ENCODE measurements around the gene RTN4RL2.

The RTN4RL2 gene

GRCh38 chr11:57426929-57427726, 33.2 kb upstream of the RTN4RL2 start, which contains the start of gene SLC43A3:
SLC43A3 (minus strand) TSS chr11:57427121; CDS start chr11:57426172, 949 bp downstream.
- Histone ChIP-seq H3K9me3 (no peaks in the 10 kb centered on the region), H3K4me1 (ENCODE audit: control insufficient read depth in 1 of 2, insufficient read depth in 1 of 2, low read depth in 1 of 2, low read length in 1 of 2) (peaks cover 34 to 41% of the 10 kb centered on the region in 2 experiments), H3K27me3 (no peaks in the 10 kb centered on the region), H3K27ac (peak within 1 kb of the TSS; percentile 82), H3K36me3 (peaks cover 5% of the 10 kb centered on the region), H3K4me3 (ENCODE audit: low read depth in 1 of 2, low read length in 1 of 2) (peak within 1 kb of the TSS; percentile 57 to 75)
- no peak for TF ChIP-seq CTCF (IDR thresholded peaks at IDR 0.05)

- Histone ChIP-seq H3K4me1 (ENCODE audit: control insufficient read depth in 1 of 2, insufficient read depth in 1 of 2, low read depth in 1 of 2, low read length in 1 of 2) (peaks cover 34 to 44% of the 10 kb centered on the region in 2 experiments), H3K9me3 (no peaks in the 10 kb centered on the region), H3K27ac (peak overlapping the region; percentile 82), H3K36me3 (no peaks in the 10 kb centered on the region), H3K27me3 (no peaks in the 10 kb centered on the region), H3K4me3 (ENCODE audit: low read depth in 1 of 2, low read length in 1 of 2) (no peak overlapping the region)
- no peak for TF ChIP-seq CTCF (IDR thresholded peaks at IDR 0.05)
These were observed 32.6 kb upstream of the RTN4RL2 start for GRCh38 chr11:57427727-57428082.

- H3K27ac ChIP-seq, result no peak overlapping the region
- peaks cover 34 to 44% of the 10 kb centered on the region in 2 experiments for H3K4me1 ChIP-seq (ENCODE audit: control insufficient read depth in 1 of 2, insufficient read depth in 1 of 2, low read depth in 1 of 2, low read length in 1 of 2)
- no peaks in the 10 kb centered on the region for H3K9me3 ChIP-seq
- H3K4me3 ChIP-seq (ENCODE audit: low read depth in 1 of 2, low read length in 1 of 2), result no peak overlapping the region
- no peak for TF ChIP-seq CTCF (IDR thresholded peaks at IDR 0.05)
- H3K36me3 ChIP-seq, result no peaks in the 10 kb centered on the region
- no peaks in the 10 kb centered on the region for H3K27me3 ChIP-seq
These were observed 31.7 kb upstream of the RTN4RL2 start for GRCh38 chr11:57428643-57429042.

DNA sequence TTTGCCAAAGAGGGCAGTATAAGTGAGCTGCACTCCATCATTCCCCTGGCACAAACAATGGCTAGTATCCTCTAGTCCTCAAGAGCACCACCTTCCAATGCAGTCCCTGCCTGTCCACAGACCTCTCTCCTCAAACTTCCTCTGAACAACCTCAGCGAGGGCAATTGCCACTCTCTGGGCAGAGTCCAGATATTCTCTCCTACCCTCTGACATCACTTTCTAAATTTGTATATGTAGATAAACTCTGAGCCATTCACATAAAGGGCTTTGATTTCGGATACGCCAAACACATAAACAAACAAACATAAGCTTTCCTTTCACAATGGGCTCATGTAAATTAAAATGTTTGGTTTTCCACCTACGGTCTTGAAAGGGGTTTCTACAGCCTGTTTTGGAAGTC, 30.4 kb upstream of the RTN4RL2 start:
- Histone ChIP-seq H3K4me1 (ENCODE audit: control insufficient read depth in 1 of 2, insufficient read depth in 1 of 2, low read depth in 1 of 2, low read length in 1 of 2) (peaks cover 31 to 42% of the 10 kb centered on the region in 2 experiments), H3K9me3 (no peaks in the 10 kb centered on the region), H3K27ac (no peak overlapping the region), H3K4me3 (ENCODE audit: low read depth in 1 of 2, low read length in 1 of 2) (no peak overlapping the region), H3K36me3 (no peaks in the 10 kb centered on the region), H3K27me3 (no peaks in the 10 kb centered on the region)
- TF ChIP-seq CTCF (IDR thresholded peaks at IDR 0.05), result no peak

DNA sequence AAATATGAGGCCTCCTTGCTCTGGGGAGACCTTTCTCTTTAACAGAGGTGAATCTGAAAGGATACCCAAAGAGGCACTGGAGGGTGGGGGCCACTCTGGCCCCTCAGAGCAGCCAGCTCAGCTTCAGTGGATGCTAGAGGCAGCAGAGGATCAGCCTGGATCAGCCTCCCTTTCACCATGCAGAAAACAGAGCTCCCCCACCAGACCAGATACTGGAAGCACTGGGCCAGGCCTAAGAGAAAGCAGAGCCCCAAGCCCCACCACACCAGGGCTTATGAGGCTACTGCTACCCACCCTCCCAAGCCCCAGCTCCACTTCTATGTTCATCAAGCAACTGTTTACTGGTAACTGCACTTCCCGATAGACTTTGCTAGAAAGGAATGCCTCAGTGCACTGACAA, 29.4 kb upstream of the RTN4RL2 start:
- TF ChIP-seq CTCF (IDR thresholded peaks at IDR 0.05), result no peak
- H3K4me3 ChIP-seq (ENCODE audit: low read depth in 1 of 2, low read length in 1 of 2), result no peak overlapping the region
- H3K27ac ChIP-seq, result no peak overlapping the region
- H3K27me3 ChIP-seq, result no peaks in the 10 kb centered on the region
- peaks cover 25 to 34% of the 10 kb centered on the region in 2 experiments for H3K4me1 ChIP-seq (ENCODE audit: control insufficient read depth in 1 of 2, insufficient read depth in 1 of 2, low read depth in 1 of 2, low read length in 1 of 2)
- no peaks in the 10 kb centered on the region for H3K9me3 ChIP-seq
- H3K36me3 ChIP-seq, result no peaks in the 10 kb centered on the region
